ENCODE measurements around the gene SPTLC3. TPM values are rescaled to one million over a fixed set of nuclear protein-coding genes. Genes with fewer than 3 reads are reported as not detected.

SPTLC3 gene
- polyA plus RNA-seq, 4 donors, result 4.3 to 60.2 (median 5.8) TPM

DNA sequence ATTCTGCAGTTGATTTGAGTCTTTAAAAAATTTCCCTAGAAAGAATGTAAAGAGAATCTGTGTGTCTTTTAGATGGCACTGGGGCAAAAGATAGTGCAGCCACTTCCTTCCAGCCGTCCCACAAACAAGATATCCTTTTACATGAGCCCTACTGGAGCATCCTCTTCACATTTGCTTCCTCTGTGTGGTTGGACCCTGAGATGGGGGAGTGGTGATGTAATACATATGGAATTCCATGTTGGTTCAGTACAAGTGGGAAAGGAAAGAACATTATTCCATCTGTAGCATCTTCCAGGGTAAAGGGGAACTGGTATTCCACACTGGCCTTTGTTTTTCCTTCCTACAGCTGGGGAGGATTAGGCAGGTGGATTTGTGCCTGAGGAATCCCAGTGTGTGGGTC lies 133.4 kb downstream of the SPTLC3 start:
- Histone ChIP-seq H3K4me3 (ENCODE audit: low read depth in 1 of 3, low read length in 3 of 3) (no peak overlapping the region), H3K36me3 (ENCODE audit: control insufficient read depth in 3 of 3, insufficient read depth in 2 of 3, low read depth in 1 of 3, low read length in 3 of 3) (peaks cover 0 to 11% (median 5%) of the 10 kb centered on the region in 3 donors), H3K27ac (ENCODE audit: low read depth in 1 of 3, low read length in 2 of 3) (no peak overlapping the region), H3K9me3 (ENCODE audit: control insufficient read depth in 2 of 2, insufficient read depth in 1 of 2, low read depth in 1 of 2, low read length in 1 of 2) (no peaks in the 10 kb centered on the region), H3K4me1 (ENCODE audit: control insufficient read depth in 3 of 3, insufficient read depth in 2 of 3, low read depth in 1 of 3, low read length in 2 of 3) (no peaks in the 10 kb centered on the region), H3K27me3 (ENCODE audit: control insufficient read depth in 3 of 3, insufficient read depth in 3 of 3, low read length in 3 of 3) (no peaks in the 10 kb centered on the region)
- no peak for DNase-seq
- 65 to 87% (median 77%) methylated on average over 1 of the region's 1 CpG for WGBS, 3 donors
- FAIRE-seq, result no peak

DNA sequence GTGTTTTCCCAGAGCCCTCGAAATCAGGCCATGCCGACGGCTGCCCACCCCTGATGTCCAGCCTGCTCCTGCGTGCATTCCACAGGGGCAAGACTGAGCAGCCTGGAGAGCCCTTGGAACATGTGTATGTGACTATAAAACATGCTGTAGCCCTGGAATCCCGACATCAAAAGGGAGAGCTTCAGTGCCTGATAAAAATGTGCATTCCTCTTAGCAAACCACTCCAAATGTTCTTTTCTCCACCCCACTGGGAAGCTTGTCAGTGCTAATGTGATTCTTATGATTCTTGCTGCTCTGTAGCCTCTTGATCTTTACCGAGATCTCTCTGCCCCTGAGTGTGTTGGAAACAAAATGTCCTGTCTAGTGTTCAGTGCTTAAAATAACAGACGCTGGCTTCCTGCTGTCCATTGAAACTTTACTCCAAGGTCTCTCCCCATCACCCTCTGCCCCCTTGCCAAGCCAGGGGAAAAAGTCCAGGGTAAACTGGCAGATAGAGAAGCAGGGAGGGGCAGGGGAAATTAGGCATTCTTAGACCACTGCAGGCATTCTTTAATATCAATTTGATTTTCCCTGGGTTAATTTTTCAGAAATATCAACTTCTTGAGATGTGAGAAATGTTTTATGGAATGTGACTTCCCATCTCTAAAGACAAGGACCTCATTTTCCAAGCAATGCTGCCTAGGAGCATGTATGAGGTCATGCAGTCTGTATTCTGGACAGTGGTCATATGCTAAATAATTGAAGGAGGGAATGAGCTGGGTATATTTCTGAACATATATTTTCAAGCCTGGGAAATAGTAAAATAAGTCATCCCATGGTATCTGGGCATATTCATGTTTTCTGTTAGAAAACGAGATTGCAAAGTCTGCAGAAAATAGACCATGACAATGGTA lies 138.5 kb downstream of the SPTLC3 start:
- FAIRE-seq, result no peak
- DNase-seq, result no peak
- H3K4me3 ChIP-seq (ENCODE audit: low read depth in 1 of 3, low read length in 3 of 3), result no peak overlapping the region
- 64 to 85% (median 79%) methylated on average over 8 of the region's 8 CpGs for WGBS, 3 donors
- no peak overlapping the region for H3K27ac ChIP-seq (ENCODE audit: low read depth in 1 of 3, low read length in 2 of 3)
- H3K4me1 ChIP-seq (ENCODE audit: control insufficient read depth in 3 of 3, insufficient read depth in 2 of 3, low read depth in 1 of 3, low read length in 2 of 3), result no peaks in the 10 kb centered on the region
- no peaks in the 10 kb centered on the region for H3K9me3 ChIP-seq (ENCODE audit: control insufficient read depth in 2 of 2, insufficient read depth in 1 of 2, low read depth in 1 of 2, low read length in 1 of 2)
- peaks cover 0 to 18% (median 6%) of the 10 kb centered on the region in 3 donors for H3K36me3 ChIP-seq (ENCODE audit: control insufficient read depth in 3 of 3, insufficient read depth in 2 of 3, low read depth in 1 of 3, low read length in 3 of 3)
- no peaks in the 10 kb centered on the region for H3K27me3 ChIP-seq (ENCODE audit: control insufficient read depth in 3 of 3, insufficient read depth in 3 of 3, low read length in 3 of 3)

DNA sequence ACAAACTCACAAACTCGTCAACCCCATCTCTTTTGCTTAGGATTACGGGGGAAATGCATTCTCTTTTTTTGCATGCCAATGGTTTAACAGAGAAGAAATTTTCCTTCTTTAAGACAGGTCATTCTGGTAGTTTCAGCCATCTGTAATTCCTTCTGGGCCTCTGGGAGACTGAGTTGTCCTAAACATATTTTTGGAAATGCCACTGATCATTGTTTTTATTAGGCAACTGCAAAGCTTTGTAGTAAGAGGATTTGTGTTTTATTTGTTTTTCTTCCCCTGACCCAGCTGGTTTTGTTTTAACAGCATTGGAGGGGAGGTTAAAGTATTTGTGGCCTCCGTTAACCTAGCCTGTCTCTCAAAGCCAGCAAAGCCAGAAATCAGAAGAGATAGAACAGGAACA lies 139.2 kb downstream of the SPTLC3 start:
- H3K27ac ChIP-seq (ENCODE audit: low read depth in 1 of 3, low read length in 2 of 3), result no peak overlapping the region
- H3K4me1 ChIP-seq (ENCODE audit: control insufficient read depth in 3 of 3, insufficient read depth in 2 of 3, low read depth in 1 of 3, low read length in 2 of 3), result no peaks in the 10 kb centered on the region
- WGBS, 3 donors, result 87 to 88% (median 88%) methylated on average over 3 of the region's 3 CpGs
- H3K27me3 ChIP-seq (ENCODE audit: control insufficient read depth in 3 of 3, insufficient read depth in 3 of 3, low read length in 3 of 3), result no peaks in the 10 kb centered on the region
- H3K4me3 ChIP-seq (ENCODE audit: low read depth in 1 of 3, low read length in 3 of 3), result no peak overlapping the region
- no peak for DNase-seq
- FAIRE-seq, result no peak
- H3K36me3 ChIP-seq (ENCODE audit: control insufficient read depth in 3 of 3, insufficient read depth in 2 of 3, low read depth in 1 of 3, low read length in 3 of 3), result peaks cover 0 to 15% (median 7%) of the 10 kb centered on the region in 3 donors
- no peaks in the 10 kb centered on the region for H3K9me3 ChIP-seq (ENCODE audit: control insufficient read depth in 2 of 2, insufficient read depth in 1 of 2, low read depth in 1 of 2, low read length in 1 of 2)

DNA sequence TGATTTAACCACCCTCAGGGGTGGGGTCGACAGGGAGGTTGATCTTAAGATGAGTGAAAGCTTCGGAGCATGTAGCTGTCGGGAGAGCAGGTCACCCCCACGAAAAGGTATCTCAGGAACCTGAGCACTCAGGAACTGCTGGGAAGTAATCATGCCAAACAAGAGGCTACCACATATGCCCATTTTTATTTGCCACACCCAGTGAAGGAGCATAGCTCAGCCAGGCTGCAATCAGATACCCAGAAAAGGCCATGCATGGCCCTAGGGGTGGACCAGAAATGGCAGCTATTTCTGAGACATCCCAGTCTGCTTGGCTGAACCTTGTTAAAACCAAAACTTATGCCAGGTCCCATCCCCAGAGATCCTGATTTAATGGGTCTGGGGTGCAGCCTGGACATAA lies 139.6 kb downstream of the SPTLC3 start:
- Histone ChIP-seq H3K27ac (ENCODE audit: low read depth in 1 of 3, low read length in 2 of 3) (no peak overlapping the region), H3K9me3 (ENCODE audit: control insufficient read depth in 2 of 2, insufficient read depth in 1 of 2, low read depth in 1 of 2, low read length in 1 of 2) (no peaks in the 10 kb centered on the region), H3K4me3 (ENCODE audit: low read depth in 1 of 3, low read length in 3 of 3) (no peak overlapping the region), H3K4me1 (ENCODE audit: control insufficient read depth in 3 of 3, insufficient read depth in 2 of 3, low read depth in 1 of 3, low read length in 2 of 3) (no peaks in the 10 kb centered on the region), H3K36me3 (ENCODE audit: control insufficient read depth in 3 of 3, insufficient read depth in 2 of 3, low read depth in 1 of 3, low read length in 3 of 3) (peaks cover 0 to 15% (median 6%) of the 10 kb centered on the region in 3 donors), H3K27me3 (ENCODE audit: control insufficient read depth in 3 of 3, insufficient read depth in 3 of 3, low read length in 3 of 3) (no peaks in the 10 kb centered on the region)
- 83 to 89% (median 89%) methylated on average over 4 of the region's 4 CpGs for WGBS, 3 donors
- DNase-seq, result no peak
- no peak for FAIRE-seq

DNA sequence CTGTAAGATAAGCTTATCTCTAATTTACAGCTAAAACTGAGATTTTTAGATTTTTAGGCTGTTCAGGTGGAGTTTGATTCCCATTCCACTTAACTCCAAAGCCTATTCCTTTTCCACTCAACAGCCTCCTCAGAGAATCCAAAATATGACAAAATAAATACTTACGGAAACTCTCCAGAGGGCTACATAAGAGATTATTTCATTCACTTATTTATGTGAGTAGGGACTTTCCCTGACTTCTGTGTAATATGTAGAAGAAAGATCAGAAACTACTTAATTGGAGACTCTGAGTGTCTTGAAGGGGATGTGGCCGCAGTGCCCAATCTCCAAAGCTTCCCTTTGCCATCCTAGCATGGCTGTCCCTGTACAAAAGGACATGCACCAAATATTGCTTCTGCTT lies 140.2 kb downstream of the SPTLC3 start:
- Histone ChIP-seq H3K9me3 (ENCODE audit: control insufficient read depth in 2 of 2, insufficient read depth in 1 of 2, low read depth in 1 of 2, low read length in 1 of 2) (no peaks in the 10 kb centered on the region), H3K27ac (ENCODE audit: low read depth in 1 of 3, low read length in 2 of 3) (no peak overlapping the region), H3K4me1 (ENCODE audit: control insufficient read depth in 3 of 3, insufficient read depth in 2 of 3, low read depth in 1 of 3, low read length in 2 of 3) (no peaks in the 10 kb centered on the region), H3K4me3 (ENCODE audit: low read depth in 1 of 3, low read length in 3 of 3) (no peak overlapping the region), H3K36me3 (ENCODE audit: control insufficient read depth in 3 of 3, insufficient read depth in 2 of 3, low read depth in 1 of 3, low read length in 3 of 3) (peaks cover 0 to 15% (median 6%) of the 10 kb centered on the region in 3 donors), H3K27me3 (ENCODE audit: control insufficient read depth in 3 of 3, insufficient read depth in 3 of 3, low read length in 3 of 3) (no peaks in the 10 kb centered on the region)
- 92 to 99% (median 95%) methylated on average over 2 of the region's 2 CpGs for WGBS, 3 donors
- FAIRE-seq (no peak), DNase-seq (no peak)

DNA sequence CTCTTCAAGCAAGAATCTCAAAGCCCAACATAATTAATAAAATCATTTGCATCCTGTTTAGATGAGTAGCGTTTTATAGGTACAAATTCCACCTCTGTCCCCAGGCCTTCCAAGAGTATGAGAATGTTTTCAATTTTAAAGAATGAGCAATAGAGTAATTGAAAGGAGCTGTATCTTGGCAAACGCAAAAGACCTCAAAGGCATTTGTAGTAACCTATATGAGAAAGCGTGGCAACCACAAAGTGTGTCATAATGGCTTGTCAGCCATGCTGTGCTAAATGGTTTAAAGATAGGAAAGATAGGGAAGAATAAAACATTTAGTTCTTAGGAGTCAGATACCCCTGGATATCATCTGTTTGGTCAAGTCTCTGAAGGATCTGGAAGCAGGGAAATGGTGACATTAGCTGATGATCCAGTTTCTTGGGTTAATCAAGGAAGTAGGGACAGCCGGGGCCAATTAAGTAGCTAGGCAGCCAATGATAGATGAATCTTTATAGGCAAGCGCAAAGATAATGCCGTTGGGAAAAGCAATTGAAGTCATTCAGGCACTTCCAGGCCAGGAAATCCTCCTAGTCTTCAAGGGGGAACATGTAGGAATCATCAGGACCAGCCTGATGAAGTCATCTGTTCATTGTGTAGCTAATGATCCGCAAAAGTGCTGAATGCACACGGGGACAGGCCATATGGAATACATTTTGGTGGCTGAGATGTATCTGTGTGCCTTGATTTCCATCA lies 140.8 kb downstream of the SPTLC3 start:
- H3K27me3 ChIP-seq (ENCODE audit: control insufficient read depth in 3 of 3, insufficient read depth in 3 of 3, low read length in 3 of 3), result no peaks in the 10 kb centered on the region
- H3K36me3 ChIP-seq (ENCODE audit: control insufficient read depth in 3 of 3, insufficient read depth in 2 of 3, low read depth in 1 of 3, low read length in 3 of 3), result peaks cover 0 to 17% (median 6%) of the 10 kb centered on the region in 3 donors
- H3K9me3 ChIP-seq (ENCODE audit: control insufficient read depth in 2 of 2, insufficient read depth in 1 of 2, low read depth in 1 of 2, low read length in 1 of 2), result no peaks in the 10 kb centered on the region
- DNase-seq, result no peak
- no peak for FAIRE-seq
- H3K27ac ChIP-seq (ENCODE audit: low read depth in 1 of 3, low read length in 2 of 3), result no peak overlapping the region
- WGBS, 3 donors, result 80 to 82% (median 82%) methylated on average over 8 of the region's 8 CpGs
- H3K4me1 ChIP-seq (ENCODE audit: control insufficient read depth in 3 of 3, insufficient read depth in 2 of 3, low read depth in 1 of 3, low read length in 2 of 3), result no peaks in the 10 kb centered on the region
- H3K4me3 ChIP-seq (ENCODE audit: low read depth in 1 of 3, low read length in 3 of 3), result no peak overlapping the region

DNA sequence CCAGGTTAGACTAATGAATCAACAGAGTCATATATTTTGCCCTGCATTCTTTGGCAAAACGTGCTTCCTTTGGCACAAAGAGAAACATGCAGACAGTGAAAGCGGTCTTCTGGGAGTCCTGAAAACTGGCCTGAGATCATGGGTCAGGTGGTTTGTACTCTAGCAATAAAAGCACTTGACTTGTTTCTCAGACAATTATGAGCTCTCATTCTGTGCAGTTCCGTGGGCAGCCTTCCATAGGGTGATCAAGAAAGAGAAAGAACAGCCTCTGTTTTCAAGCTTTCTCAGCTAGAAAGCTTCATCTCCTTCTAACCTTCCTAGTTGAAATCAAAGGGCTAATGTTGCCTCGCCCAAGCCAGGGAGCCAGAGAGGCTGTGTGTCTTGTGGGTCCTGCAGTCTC lies 149.6 kb downstream of the SPTLC3 start:
- Histone ChIP-seq H3K27me3 (ENCODE audit: control insufficient read depth in 3 of 3, insufficient read depth in 3 of 3, low read length in 3 of 3) (no peaks in the 10 kb centered on the region), H3K9me3 (ENCODE audit: control insufficient read depth in 2 of 2, insufficient read depth in 1 of 2, low read depth in 1 of 2, low read length in 1 of 2) (no peaks in the 10 kb centered on the region), H3K27ac (ENCODE audit: low read depth in 1 of 3, low read length in 2 of 3) (no peak overlapping the region), H3K4me1 (ENCODE audit: control insufficient read depth in 3 of 3, insufficient read depth in 2 of 3, low read depth in 1 of 3, low read length in 2 of 3) (no peaks in the 10 kb centered on the region), H3K4me3 (ENCODE audit: low read depth in 1 of 3, low read length in 3 of 3) (no peak overlapping the region), H3K36me3 (ENCODE audit: control insufficient read depth in 3 of 3, insufficient read depth in 2 of 3, low read depth in 1 of 3, low read length in 3 of 3) (peaks cover 0 to 20% (median 17%) of the 10 kb centered on the region in 3 donors)
- FAIRE-seq (no peak), DNase-seq (no peak)
- WGBS, 3 donors, result 69 to 78% (median 70%) methylated on average over 4 of the region's 4 CpGs

DNA sequence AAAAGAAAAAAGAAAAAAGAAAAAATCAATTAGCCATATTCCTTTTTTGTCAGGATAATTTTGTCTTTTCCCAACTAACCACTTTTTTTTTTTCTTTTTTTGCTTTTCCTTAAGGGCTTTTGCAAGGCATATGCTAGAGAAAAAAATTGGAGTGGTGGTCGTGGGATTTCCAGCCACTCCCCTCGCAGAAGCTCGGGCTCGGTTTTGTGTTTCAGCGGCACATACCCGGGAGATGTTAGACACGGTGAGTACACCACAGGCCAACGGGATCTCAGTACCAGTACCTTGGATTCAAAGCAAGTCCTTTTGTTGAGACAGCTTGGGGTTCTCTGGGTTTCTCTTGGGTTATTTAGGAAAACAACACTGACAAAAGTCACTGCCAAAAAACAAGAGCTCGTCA lies 151.1 kb downstream of the SPTLC3 start:
- H3K4me1 ChIP-seq (ENCODE audit: control insufficient read depth in 3 of 3, insufficient read depth in 2 of 3, low read depth in 1 of 3, low read length in 2 of 3), result no peaks in the 10 kb centered on the region
- peaks cover 0 to 20% (median 11%) of the 10 kb centered on the region in 3 donors for H3K36me3 ChIP-seq (ENCODE audit: control insufficient read depth in 3 of 3, insufficient read depth in 2 of 3, low read depth in 1 of 3, low read length in 3 of 3)
- H3K27me3 ChIP-seq (ENCODE audit: control insufficient read depth in 3 of 3, insufficient read depth in 3 of 3, low read length in 3 of 3), result no peaks in the 10 kb centered on the region
- FAIRE-seq, result no peak
- no peaks in the 10 kb centered on the region for H3K9me3 ChIP-seq (ENCODE audit: control insufficient read depth in 2 of 2, insufficient read depth in 1 of 2, low read depth in 1 of 2, low read length in 1 of 2)
- H3K4me3 ChIP-seq (ENCODE audit: low read depth in 1 of 3, low read length in 3 of 3), result no peak overlapping the region
- no peak overlapping the region for H3K27ac ChIP-seq (ENCODE audit: low read depth in 1 of 3, low read length in 2 of 3)
- no peak for DNase-seq
- WGBS, 3 donors, result 90 to 94% (median 91%) methylated on average over 9 of the region's 9 CpGs
